Breast epithelium (tissue), 3 donors: ENCODE measurements around the gene FOXI1.

Source experiments
- CTCF ChIP-seq, 3 donors: fragments of 450-650 bp; IDR thresholded peaks; one replicate each; pipeline ENCODE4 v1.5.1; 2016 to 2017; ENCODE audit warnings: antibody characterized with exemption in 3 of 3, mild to moderate bottlenecking in 3 of 3, moderate library complexity in 3 of 3
- POLR2A ChIP-seq: fragments of 450-650 bp; IDR thresholded peaks from one replicate; pipeline ENCODE4 v1.6.1; 2016; ENCODE audit warnings: antibody characterized with exemption, mild to moderate bottlenecking, moderate library complexity
- POLR2AphosphoS5 ChIP-seq, 3 donors: sonication (generic); formaldehyde crosslinking; IDR thresholded peaks; one replicate each; pipeline ENCODE4 v1.6.1; 2017; ENCODE audit warnings: antibody characterized with exemption in 3 of 3

DNA sequence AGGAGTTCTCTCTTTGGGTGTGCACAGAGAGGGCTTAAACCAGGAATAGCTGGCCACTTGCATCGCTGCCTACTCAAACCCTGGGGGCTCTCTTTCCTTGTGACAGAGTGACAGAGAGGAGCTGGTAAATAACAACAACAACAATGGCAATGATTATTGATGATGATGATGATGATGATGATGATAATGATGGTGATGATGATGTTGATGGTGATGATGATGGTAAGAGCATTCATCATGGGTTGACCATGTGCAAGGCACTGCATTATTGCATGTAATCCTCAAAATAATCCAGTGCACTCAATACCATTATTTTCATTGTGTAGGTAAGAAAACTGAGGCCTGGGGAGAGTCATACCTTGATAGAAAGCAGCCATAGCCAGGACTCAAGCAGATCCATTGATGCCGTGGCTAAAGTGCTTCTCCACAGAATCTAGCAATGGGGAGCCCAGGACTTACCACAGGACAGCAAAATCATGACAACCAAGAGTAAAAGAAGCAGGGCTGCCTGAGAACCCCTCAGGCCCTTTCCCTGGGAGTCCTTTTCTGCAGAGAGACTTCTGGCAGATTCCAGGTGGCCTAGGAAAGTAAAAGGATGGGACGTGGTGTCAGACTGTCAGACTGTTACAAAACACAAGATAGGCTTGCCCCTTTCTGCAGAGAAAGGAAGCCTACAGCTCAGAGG lies 4.8 kb downstream of the FOXI1 start:
- no peak for TF ChIP-seq CTCF (IDR thresholded peaks at IDR 0.05)
- TF ChIP-seq POLR2A, result no peak
- no peak for TF ChIP-seq POLR2AphosphoS5 (IDR thresholded peaks at IDR 0.05)
